Dermis microvascular lymphatic vessel endothelial cell (primary cell): Measurements from ENCODE around the gene ATIC. TPM values are rescaled to one million over a fixed set of nuclear protein-coding genes. Genes with fewer than 3 reads are reported as not detected.

Experiments used
- DNase-seq, 2 donors: peaks; one replicate each; pipeline versions ENCODE4 v3.0.0 to v3.0.0-alpha.2; 2010; ENCODE audit warnings: low read depth in 2 of 2
- total RNA-seq: library from RNA; depleted of rRNA; stranded (reverse); fragments of >200 nt; gene quantifications from 2 replicates; pipeline ENCODE4 v1.2.1, GENCODE V29; 2014

ATIC gene
- total RNA-seq, 1 donor from 2014 or later, result 14.9 TPM

DNA sequence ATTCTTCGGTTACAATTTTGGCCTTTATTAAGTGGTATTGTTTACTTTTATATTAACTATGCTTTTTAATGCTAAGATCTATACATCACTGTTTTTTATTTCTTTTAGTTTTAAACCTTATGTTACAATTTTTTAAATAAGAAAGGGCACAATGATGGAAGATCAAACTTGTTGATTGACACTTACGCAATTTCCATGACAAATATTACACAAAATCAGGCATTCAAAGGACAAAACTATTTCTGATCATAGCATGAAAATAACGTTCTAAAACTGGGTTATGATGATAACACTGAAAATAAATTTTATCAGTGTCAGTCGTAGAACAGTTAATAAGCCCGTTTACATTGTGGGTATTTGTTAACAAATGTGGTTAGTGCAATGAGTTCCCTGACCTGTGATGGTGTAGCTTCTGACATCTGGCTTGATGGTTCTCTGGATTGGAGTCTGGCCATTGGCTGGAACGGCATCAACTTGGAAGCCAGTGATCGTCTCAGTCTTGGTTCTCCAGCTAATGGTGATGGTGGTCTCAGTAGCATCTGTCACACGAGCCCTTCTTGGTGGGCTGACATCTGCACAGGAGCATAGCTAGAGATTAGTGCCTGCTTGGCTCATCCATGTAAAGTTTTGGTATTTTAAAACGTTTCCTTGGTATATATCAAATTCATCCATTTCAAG, 64.4 kb downstream of the ATIC start:
- no peak for DNase-seq

DNA sequence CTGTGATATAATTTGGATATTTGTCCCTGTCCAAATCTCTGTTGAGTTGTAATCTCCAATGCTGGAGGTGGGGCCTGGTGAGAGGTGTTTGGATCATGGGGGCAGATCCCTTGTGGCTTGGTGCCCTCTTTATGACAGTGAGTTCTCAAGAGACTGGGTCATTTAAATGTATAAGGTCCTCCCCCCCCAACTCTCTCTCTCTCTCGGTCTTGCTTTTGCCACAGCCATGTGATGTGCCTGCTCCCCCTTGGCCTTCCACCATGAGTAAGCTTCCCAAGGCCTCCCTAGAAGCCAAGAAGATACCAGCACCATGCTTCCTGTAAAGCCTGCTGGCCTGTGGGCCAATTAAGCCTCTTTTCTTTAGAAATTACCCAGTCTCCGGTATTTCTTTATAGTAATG, 65.4 kb downstream of the ATIC start:
- DNase-seq, result no peak

DNA sequence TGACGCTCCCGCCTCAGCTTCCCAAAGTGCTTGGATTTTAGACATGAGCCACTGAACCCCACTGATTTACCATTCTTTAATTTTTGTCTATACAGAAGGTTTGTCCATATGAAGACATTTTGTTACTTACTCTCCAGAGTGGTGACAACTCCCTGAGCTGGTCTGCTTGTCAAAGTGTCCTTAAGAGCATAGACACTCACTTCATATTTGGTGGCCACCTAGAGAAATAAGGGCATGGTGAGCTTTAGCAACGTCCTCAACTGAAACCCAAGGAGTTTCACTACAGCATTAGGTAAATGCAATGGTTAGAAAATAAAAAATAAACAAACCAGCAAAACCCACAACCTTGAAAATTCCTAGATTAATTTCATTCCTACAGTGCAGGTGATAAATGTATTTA, 66.2 kb downstream of the ATIC start:
- no peak for DNase-seq

DNA sequence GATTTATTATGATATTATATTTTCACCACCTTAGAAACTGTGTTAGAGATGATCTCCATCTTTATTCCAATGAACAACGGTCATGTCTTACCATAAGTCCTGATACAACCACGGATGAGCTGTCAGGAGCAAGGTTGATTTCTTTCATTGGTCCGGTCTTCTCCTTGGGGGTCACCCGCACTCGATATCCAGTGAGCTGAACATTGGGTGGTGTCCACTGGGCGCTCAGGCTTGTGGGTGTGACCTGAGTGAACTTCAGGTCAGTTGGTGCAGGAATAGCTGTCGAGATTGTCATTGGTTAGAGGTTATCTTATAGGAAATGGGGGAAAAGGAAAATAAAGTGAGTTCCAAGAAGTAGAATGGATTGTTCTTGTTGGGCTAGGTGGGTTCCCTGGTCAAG, 67.2 kb downstream of the ATIC start:
- no peak for DNase-seq

DNA sequence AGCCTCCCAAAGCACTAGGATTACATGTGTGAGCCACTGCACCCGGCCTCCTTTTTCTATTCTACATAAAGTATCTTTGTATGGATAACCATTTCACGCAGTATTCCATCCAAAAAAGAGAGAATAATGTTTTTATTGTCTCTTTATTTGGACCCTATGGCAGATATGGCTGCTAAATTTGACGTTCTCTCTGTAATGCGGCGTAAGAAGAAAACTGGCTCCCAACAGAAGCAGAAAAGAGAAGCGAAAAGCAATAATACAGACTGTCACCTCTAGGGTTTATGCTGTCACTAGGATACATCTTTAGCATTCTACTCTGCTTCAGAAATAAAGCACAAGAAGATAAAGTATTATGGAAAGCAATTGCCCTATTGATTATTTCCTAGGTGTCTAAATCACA, 68.1 kb downstream of the ATIC start:
- no peak for DNase-seq

DNA sequence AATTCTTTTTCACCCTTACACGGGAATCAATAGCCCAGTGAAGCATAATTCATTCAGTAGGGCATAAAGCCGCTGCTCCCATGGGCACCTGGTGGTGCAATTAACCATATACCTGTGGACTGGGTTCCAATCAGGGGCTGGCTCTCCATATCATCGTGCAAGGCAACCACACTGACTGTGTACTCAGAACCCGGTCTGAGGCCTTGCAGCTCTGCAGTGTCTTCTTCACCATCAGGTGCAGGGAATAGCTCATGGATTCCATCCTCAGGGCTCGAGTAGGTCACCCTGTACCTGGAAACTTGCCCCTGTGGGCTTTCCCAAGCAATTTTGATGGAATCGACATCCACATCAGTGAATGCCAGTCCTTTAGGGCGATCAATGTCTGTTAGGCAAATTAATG, 68.8 kb downstream of the ATIC start:
- DNase-seq, result no peak

DNA sequence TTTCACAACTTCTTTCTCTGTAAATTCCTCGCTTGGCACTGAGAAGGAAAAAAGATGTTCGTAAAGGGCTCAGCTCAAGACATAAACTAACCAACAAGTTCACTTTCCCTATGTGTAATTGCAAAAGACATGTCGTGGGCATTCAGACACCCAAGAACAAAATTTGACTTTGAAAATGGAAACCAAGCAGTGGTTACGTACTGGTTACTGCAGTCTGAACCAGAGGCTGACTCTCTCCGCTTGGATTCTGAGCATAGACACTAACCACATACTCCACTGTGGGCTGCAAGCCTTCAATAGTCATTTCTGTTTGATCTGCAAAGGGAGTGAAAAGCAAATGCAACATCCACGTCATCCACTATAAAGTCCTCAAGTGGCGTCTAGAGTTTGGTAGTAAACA, 70.2 kb downstream of the ATIC start:
- DNase-seq, result no peak

DNA sequence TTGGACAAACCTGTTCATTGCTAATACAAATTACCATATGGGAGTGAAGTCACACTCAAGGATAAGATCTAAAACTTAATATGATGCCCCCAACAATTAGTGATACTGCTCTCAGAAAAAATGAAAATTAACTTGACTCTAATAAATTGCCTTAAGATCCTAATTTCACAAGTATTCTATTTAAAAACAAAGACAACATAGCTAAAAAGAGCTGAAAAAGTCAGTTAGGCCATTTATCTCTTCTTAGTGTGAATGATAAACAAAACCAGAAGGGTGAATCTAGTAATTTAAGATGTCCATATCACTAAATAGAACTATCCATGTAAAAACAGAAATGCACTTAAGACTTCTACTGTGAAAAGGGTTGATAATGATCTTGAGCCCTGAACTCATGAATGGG, 70.6 kb downstream of the ATIC start:
- DNase-seq, result no peak

DNA sequence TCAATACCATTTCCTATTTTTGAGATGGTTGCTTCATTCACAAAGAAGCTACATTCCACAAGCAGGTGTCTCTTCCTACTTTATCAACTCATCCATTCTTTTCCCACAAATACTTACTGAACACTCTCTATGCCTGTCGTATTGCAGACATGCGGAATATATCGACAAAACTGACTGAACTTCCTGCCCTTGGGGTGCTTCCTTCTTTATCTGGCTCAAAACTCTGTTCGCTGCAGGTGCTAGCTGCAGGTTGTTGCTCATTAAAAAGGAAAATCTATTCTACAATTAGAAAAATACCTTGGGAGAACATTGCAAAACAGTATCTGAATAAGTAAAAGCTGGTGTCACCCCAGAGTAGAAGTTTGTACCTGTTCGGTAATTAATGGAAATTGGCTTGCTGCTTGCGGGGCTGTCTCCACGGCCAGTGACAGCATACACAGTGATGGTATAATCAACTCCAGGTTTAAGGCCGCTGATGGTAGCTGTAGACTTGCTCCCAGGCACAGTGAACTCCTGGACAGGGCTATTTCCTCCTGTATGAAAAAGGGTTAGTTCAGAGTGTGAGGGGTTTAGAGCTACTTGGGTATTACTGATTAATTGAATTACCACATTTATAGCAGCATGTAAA, 71.9 kb downstream of the ATIC start:
- DNase-seq, result no peak

DNA sequence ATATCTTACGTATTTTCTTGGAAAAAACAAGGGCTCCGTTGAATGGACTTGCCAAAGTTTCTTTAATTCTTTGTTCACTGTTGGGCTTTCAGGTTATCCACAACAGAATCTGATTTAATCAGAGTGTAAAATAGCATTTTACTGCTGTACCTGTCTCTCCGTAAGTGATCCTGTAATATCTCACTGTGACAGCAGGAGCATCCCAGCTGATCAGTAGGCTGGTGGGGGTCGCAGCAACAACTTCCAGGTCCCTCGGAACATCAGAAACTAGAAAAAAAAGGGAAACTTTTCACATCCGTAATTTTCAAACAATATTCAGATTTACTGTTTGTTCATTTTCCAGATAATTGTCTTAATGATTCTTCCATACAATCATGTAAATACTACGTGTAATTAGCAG, 72.9 kb downstream of the ATIC start:
- no peak for DNase-seq

DNA sequence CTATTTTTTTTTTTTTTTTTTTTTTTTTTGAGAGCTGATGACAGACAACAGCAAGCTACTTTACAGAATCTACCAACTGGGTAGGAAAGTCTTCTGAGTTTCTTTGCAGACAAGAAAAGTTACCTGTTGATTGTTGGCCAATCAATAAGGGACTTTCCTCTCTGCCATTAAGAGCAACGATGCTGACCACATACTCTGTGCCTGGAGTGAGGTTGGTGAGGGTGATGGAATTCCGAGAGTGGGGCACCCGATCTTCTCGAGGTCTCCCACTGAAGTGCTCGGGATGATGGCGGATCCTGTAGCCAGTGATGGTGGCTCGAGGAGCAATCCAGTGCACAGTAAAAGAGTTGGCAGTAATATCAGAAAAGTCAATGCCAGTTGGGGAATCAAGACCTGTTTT, 74.7 kb downstream of the ATIC start:
- DNase-seq, result no peak

DNA sequence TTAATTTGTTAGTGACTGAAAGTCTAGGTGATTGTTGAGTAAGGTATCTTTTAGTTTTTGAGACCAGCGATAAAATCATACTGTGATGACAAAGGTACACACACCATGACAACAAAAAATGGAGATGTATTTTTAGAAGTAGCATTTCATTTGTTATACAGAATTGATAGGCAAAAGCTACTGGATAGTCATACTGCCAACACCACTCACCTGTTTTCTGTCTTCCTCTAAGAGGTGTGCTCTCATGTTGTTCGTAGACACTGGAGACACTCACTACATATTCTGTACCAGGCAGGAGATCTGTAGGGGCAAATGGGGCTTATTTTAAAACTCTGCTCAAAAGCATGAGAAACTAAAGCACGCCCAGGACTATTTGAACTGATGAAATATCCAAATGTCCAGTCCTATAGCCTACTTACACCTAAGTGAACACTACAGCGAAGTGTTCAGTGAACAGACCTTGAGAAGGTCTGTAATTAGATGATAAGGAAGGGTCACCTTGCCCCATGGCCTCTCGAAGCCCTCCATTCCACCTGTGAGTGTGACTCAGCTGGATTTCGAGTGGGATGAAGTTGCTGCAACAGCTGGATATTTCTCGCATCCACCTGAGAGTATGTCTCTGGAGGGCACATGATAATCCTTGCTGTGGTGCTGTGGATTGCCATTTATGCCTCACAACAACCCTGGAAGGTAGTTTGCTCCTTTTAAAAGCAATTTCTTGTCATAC, 76.3 kb downstream of the ATIC start:
- DNase-seq, result no peak

DNA sequence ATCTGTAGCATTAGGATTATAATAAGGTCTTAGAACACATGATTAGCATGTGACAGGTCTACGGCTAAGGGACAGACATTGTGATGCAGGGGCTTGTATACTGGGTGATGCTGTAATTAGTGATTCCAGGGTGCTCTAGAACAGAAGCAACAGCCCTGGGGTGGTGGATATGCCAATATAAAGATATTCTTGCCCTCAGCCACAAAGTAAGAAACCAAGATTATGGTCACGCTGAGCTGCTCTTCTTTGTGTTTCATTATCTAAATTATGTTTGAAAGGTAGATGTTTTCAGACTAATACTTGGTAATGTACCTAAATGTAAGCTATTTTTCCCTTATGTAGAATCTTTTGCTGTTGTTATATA, 78.7 kb downstream of the ATIC start:
- no peak for DNase-seq

DNA sequence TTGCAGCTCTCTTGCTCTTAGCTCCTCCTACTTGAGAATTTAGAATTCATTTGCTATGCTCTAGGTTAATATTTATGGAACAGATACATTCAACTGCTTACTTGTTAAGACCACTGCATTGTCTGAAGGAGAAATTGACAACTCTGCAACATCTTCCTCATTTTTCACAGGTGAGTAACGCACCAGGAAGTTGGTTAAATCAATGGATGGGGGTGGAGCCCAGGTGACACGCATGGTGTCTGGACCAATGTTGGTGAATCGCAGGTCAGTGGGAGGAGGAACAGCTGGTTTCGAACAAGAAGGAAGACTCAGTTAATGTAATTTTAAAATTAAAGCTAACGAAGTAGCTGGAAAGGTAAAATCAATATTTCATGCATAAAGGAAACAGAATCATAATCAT, 79.7 kb downstream of the ATIC start:
- DNase-seq, result no peak

DNA sequence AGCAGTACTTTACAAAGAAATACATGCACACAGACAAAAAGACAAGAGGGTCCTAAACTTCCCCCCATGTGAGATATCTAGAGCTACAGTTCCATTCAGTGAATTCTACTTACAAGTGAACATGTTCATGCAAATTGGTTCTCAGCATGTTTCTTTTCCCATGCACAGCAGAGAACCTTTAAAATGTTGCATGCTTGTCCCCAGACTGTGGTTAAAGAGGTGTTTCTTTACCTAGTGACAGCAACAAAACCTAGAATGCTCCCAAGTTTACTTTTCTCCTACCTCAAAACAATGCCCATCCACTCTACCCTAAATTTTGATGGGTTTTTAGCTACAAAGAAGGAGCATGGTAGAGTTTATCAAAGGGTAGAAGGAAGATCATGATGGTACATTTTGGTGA, 80.3 kb downstream of the ATIC start:
- no peak for DNase-seq

DNA sequence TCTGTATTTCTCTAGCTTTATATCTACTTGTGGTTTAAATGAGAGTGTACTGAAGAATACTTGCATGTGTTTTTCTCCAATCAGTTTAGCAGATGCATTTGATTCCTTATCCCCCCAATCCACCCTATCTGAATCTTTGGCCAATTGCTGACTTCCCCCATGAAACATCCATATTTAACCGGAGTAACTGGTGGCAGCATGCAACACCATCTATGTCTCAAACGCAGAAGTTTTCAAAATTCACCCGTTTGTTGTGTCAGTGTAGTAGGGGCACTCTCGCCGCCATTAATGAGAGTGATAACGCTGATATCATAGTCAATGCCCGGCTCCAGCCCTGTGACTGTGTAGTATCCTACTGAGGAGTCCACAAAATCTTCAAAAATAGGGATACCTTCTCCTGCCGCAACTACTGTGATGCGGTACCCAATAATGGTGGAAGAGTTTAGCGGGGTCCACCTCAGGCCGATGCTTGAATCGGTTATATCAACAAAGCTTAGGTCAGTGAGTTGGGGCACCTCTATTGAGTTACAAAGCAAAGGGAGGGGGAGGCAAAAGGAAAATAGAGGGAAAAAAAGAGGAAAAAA, 80.9 kb downstream of the ATIC start:
- DNase-seq, result no peak

DNA sequence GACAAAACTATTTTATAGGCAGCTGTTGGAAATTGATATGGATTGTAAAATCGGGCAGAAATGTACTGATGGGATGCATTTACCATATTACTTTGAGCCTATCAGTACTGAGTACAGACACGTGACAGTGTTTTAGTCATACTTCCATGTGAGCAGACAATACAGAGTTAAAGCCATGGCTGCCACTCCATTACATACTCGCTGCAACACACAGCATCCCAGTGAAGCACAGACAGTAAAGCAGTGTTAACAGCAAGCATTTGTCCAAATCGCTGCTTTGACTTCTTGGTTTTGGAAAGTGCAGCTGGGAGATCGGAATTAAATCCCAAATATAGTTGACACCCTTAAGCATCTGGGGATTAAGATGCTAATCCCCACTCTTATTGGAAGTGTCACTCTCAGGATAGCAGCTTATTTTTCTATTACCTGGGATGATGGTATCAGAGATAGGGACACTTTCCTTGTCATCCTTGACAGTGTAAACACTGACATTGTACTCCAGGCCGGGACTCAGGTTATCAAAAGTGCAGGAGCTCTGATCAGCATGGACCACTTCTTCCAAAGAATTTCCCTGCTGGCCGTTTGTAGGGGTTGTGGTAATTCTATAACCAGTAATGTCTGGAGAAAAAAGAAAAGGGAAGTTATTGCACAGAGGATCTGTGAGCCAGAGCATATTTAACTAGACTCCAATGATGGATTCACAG, 82.4 kb downstream of the ATIC start:
- no peak for DNase-seq

DNA sequence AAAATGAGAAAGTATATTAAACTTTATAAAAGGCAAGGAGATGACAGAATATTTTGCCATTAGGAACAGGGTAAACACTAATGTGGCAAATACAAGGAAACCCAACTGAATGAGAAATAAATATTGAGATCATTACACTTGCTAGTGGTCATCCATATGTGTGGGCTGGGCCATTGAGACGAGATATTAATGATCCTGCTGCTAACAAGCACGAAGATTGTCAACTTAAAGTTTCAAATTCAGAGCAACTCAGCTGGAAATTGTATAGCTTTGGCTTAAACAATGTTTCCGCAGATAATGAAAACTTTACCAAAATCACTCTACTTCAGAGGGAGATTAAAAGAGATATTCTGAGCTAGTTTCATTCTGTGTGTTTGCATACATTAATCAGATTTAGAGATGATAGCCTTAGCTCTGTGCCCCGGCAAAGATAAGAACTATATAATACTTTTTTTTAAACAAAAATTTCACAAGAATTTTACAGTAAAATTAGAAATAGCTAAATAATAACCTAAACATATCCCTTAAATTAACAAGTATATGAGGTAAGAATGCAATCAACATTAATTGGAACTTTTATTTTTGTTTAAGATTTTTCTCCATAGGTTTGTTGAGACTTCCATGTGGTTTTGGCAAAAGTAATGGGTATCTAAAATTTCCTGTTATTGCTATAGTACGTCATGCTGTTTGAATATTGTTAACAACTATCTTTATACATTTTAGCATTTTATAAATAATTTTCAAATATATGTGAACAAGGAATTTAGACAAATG, 84.0 kb downstream of the ATIC start:
- DNase-seq, result no peak

DNA sequence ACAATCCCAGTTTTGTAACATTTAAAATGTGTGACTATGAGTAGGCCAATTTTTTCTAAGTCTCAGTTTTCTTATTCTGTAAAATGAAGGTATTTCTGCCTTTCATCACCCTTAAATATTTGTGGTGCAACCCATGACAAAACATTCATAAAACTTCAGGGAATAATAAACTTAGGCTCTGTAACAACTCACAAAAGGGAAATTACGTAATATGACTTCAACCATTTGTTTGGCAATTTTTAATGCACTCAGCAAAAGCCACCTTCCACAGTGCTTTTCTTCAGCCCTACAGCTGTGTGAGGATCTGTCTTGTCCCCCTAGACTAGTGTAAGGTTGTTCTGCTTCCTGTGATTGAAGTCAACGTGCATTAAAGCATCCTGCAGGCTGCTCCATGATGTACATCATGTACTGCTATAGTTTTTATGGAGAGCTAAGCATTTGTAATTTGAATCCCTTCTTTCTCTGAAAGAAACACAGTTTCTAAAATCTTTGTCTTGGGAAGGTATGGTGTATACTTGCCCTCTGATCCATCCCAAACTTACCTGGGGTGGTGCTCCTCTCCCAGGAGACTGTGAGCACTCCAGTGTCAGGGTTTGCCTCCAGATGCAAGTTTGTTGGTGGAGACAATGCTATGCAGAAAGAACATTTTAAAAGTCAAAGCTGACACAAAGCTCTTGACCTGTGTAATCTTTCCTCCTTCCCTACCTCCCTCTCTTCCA, 84.9 kb downstream of the ATIC start:
- peak in 1 of 2 donors; percentile 14 for DNase-seq

DNA sequence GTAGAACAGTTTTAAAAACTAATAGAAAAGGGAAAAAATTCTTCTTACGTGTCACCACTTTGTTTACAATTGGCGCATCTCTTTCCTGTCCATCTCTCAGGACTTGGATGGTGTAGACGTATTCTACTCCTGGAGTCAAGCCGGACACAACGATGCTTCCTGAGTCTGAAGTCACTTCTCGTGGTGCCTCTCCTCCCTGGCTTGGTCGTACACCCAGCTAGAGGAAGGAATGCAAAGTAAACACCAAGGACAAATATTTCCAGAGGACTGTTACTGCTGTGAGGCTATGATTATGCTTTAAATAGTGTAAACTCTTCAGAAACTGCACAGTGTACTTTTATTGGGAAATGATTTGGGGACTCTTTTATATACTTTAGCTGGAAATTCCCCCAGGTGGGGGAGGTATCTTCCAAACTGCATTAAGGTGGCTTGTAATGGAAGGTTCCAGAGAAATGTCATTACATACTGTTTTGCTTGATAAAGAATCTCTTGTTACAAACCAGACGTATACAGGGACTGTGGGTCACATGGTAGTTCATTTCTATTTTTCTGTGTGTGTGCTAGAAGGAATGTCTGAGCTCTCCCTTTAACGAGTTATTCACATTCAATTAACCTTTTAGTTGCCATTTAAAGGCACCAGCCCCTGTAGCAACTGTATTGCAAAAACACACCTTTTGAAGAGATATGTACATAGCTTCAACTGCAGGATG, 85.9 kb downstream of the ATIC start:
- peak in 1 of 2 donors; percentile 39 for DNase-seq
